ENCODE results near the gene SYTL5. TPM values are rescaled to one million over a fixed set of nuclear protein-coding genes. Genes with fewer than 3 reads are reported as not detected.

The SYTL5 gene
- total and polyA plus RNA-seq, 2 of the 4 experiments (the other 2 are of a cell fraction): 0.19 to 0.54 TPM

DNA sequence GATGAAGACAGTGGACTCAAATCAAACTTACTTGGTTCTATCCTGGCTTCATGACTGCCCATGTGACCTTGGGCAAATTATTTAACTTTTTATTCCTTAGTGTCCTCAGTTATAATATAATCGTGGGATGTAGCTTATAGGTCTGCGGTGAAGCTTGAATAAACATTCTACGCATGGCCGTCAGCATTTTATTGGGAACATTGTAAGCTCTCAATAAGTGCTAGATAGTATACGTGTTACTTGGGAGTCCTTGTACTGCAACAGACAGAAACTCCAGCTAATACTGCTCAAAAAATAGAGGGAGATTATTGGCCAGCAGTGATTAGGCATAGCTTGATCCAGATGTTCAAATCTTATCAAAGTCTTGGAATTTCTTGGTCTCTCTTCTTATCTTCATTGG is 104.8 kb downstream of the SYTL5 start:
- H3K14ac ChIP-seq (replicated peaks; ENCODE audit: low read depth, low read length): no peak overlapping the region
- no CpG with 5 or more reads among the region's 5 CpGs for whole genome bisulfite sequencing, 2 experiments (ENCODE audit: extremely low coverage in 2 of 2, insufficient read length in 1 of 2)
- DNase-seq (no peak), ATAC-seq (ENCODE audit: low read depth) (no peak)
- in situ Hi-C loops (cut with MboI; ENCODE audit: low sequenced_read_pairs) (no loop called here), intact Hi-C loops (cut with micrococcal nuclease) (no loop called here), dilution Hi-C loops (cut with HindIII; ENCODE audit: low sequenced_read_pairs, unreplicated experiment) (no loop called here)
- no peaks in the 10 kb centered on the region for H3K36me3 ChIP-seq (ENCODE audit: control insufficient read depth, insufficient read depth, low read length)
- no peaks in the 10 kb centered on the region for H4K20me1 ChIP-seq (ENCODE audit: insufficient read depth, low read length)
- no peaks in the 10 kb centered on the region; the same call in 1 of the 2 replicates for H3K27me3 ChIP-seq (ENCODE audit: control insufficient read depth, insufficient read depth, low read length)
- no peak overlapping the region for H2BK15ac ChIP-seq (ENCODE audit: low read depth, low read length)
- BruUV-seq (replicated peaks): no TSS peak
- no peak overlapping the region for H2BK120ac ChIP-seq (ENCODE audit: low read depth, low read length)
- no peak overlapping the region for H2AK5ac ChIP-seq (ENCODE audit: low read depth, low read length)
- no peak overlapping the region for H3K27ac ChIP-seq (ENCODE audit: insufficient read depth, low read length)
- POLR2A ChIA-PET (ENCODE audit: unreplicated experiment): no interaction called here
- H2AK9ac ChIP-seq (replicated peaks; ENCODE audit: low read depth, low read length, poor library complexity): no peak overlapping the region
- no peak overlapping the region for H3K4ac ChIP-seq (ENCODE audit: low read depth, low read length)
- H2BK5ac ChIP-seq (ENCODE audit: low read depth, low read length, poor library complexity, severe bottlenecking): no peak overlapping the region
- H3K4me3 ChIP-seq (ENCODE audit: insufficient read depth, low read depth, low read length): no peak overlapping the region
- no peak overlapping the region for H3K9ac ChIP-seq (ENCODE audit: low read depth, low read length)
- H3K9me1 ChIP-seq (ENCODE audit: insufficient read depth, low read length): no peaks in the 10 kb centered on the region
- H2AFZ ChIP-seq (replicated peaks; ENCODE audit: low read length, poor library complexity): no peak overlapping the region
- H3K18ac ChIP-seq (ENCODE audit: low read depth, low read length): no peak overlapping the region
- no peak overlapping the region for H4K91ac ChIP-seq (ENCODE audit: insufficient read depth, low read depth, low read length)
- H3K56ac ChIP-seq (ENCODE audit: extremely low read depth, insufficient read depth, low read length): no peak overlapping the region
- H4K8ac ChIP-seq (ENCODE audit: low read depth in 2 of 2, low read length in 2 of 2): no peak overlapping the region
- CTCF ChIA-PET: no interaction called here
- no peaks in the 10 kb centered on the region for H3K9me3 ChIP-seq (ENCODE audit: control insufficient read depth, insufficient read depth, low read length)
- no peak for TF ChIP-seq RAD21 (IDR thresholded peaks at IDR 0.05; ENCODE audit: low read length)
- TF ChIP-seq BHLHE40 (IDR thresholded peaks at IDR 0.05; ENCODE audit: low read depth, low read length): no peak
- TF ChIP-seq, protein P1, sequence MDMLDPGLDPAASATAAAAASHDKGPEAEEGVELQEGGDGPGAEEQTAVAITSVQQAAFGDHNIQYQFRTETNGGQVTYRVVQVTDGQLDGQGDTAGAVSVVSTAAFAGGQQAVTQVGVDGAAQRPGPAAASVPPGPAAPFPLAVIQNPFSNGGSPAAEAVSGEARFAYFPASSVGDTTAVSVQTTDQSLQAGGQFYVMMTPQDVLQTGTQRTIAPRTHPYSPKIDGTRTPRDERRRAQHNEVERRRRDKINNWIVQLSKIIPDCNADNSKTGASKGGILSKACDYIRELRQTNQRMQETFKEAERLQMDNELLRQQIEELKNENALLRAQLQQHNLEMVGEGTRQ (IDR thresholded peaks at IDR 0.05; ENCODE audit: low read depth, low read length): no peak
- no peak for TF ChIP-seq MAFK (IDR thresholded peaks at IDR 0.05; ENCODE audit: low read depth, low read length)
- TF ChIP-seq NFE2L2 (IDR thresholded peaks at IDR 0.05; ENCODE audit: low read depth, low read length): no peak
- no peak for TF ChIP-seq CEBPB (IDR thresholded peaks at IDR 0.05; ENCODE audit: low read depth, low read length)
- TF ChIP-seq RFX5 (IDR thresholded peaks at IDR 0.05; ENCODE audit: low read depth, low read length): no peak
- TF ChIP-seq FOS (IDR thresholded peaks at IDR 0.05; ENCODE audit: low read depth, low read length): no peak
- TF ChIP-seq POLR2A (IDR thresholded peaks at IDR 0.05; ENCODE audit: low read depth, low read length): no peak
- no peak for TF ChIP-seq CHD1 (IDR thresholded peaks at IDR 0.05; ENCODE audit: low read depth, low read length)
- TF ChIP-seq MXI1 (IDR thresholded peaks at IDR 0.05; ENCODE audit: borderline replicate concordance, low read depth, low read length): no peak
- TF ChIP-seq SMC3 (IDR thresholded peaks at IDR 0.05; ENCODE audit: low read depth, low read length): no peak
- TF ChIP-seq MAZ (IDR thresholded peaks at IDR 0.05; ENCODE audit: borderline replicate concordance, low read depth, low read length): no peak
- no peak overlapping the region for H3K23ac ChIP-seq (ENCODE audit: low read depth, low read length)
- no peaks in the 10 kb centered on the region for H3K4me1 ChIP-seq (ENCODE audit: control insufficient read depth, insufficient read depth, low read length)
- no peak overlapping the region for H4K5ac ChIP-seq (ENCODE audit: low read depth, low read length)
- no peak overlapping the region for H2BK20ac ChIP-seq (ENCODE audit: low read depth, low read length)
- no peaks in the 10 kb centered on the region for H3K79me1 ChIP-seq (ENCODE audit: low read depth in 1 of 2, low read length in 2 of 2)
- H3K4me2 ChIP-seq (ENCODE audit: low read depth, low read length): no peak overlapping the region

Data from IMR-90 (cell line).